CMK (cell line): Measurements from ENCODE around the gene LRRN4CL.

Experiments used
- DNase-seq: peaks from one replicate; pipeline ENCODE4 v3.0.0-alpha.2; 2010; ENCODE audit warnings: low read depth

The LRRN4CL gene

DNA sequence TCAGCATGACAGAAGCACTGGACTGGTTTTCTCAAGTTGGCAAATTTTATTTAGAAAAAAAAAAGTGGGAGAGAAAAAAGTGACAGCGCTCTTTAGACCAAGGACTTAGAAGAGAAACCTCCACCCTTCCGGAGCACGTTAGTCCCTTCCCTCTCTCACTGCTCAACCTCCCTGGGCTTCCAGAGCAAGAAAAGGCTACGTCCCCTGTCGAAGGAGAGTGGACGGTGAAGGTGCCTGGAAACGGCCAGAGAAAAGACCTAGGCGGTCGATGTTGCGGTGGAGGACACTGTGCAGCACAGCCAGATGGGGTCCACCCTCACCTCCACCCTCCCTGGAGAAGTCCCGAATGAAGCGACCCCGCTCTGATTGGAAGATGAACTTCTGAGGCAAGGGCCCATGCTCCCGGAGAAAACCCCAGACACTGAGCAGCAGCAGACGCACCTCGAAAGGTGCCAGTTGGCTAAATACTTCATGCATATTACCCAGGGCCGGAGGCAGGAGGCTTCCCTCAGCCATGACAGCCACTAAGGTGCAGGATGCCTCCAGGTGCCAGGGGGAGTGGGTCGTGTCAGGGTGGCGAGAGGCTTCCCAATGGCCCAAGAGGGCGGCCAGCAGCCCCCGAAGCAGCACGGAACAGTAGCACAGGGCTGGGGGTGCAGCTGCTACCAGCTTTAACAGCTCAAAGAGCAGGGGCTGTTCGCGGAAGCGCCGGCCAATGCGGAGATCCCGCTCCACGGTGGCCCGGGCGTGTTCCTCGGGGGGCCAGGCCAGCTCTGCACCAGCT, 42.3 kb downstream of the LRRN4CL start:
- DNase-seq, result no peak

DNA sequence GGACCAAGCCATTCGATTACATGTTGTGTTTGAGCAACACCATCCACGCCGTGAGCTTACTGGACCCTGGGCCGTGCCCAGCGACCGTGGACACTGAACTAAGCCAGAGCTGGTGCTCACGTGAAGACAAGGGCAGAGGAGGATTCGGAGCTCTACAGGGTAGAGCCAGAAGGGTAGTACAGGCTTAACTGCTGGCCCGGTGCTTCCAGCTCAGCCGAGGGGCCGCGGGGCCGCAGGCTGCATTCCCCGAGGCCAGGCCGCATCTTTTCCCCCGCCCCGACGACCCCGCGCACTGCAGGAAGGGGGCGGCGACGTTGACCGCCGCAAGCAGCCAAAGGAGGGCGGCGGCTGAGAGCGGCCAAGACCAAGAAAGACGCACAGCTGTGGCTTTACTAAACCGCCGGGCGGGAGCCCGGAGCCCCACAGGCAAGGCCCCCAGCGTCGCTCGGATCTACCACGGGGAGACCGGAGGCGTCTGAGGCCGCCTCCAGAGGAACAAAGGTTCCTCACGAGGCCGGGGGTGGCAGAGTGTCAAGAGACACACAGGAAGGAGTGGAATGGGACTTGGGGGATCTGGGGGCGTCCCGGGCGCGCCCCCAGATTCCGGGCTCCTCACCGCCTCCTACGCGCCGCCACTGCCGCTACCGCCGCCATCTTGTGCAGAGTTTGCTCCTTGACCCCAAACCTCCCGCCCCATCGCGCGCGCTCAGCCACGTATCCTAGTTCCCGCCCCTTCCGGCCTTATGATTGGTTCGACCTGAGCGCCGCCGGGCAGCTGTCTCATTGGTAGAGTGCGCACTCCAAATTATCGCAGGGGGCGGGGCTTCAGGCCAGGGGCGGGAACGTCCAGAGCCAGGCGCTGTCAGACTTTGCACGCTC, 43.1 kb downstream of the LRRN4CL start, which contains the start of gene GANAB:
Gene GANAB (minus strand): TSS at position 668 of the 879 bp plus-strand sequence. CDS start 14 bp downstream, at position 654.
- DNase-seq, result peak; percentile 94

- no peak for DNase-seq
Observed at GRCh38 chr11:62645671-62645945, 43.7 kb downstream of the LRRN4CL start.

DNA sequence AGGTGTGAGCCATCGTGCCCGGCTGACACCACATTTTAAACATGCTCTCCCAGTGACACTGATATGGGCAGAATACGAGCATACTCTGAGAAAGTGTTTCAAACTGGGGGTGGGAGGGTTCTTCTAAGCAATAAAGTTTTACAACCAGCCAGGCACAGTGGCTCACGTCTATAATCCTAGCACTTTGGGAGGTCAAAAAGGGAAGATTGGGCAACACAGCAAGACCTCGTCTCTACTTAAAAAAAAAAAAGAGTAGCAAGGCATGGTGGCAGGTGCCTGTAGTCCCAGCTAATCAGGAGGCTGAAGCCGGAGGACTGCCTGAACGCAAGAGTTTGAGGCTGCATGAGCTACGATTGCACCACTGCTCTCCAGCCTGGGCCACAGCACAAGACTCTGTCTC, 45.1 kb downstream of the LRRN4CL start:
- DNase-seq, result no peak
